GM20431 (cell line): Measurements from ENCODE around the gene CD226.
"Not testable (repeated sequence)": the region's sequence is repeated elsewhere in the genome, so short reads cannot be mapped to it uniquely, and the experiment has no call there.

Experiments
- in situ Hi-C: fragments of 300-500 bp; cut with MseI, MboI; formaldehyde crosslinking; loops from one replicate; pipeline ENCODE4 v1.15.0; 2020; ENCODE audit warnings: low sequenced_read_pairs; ENCODE audit not compliant: unreplicated experiment

The CD226 gene

DNA sequence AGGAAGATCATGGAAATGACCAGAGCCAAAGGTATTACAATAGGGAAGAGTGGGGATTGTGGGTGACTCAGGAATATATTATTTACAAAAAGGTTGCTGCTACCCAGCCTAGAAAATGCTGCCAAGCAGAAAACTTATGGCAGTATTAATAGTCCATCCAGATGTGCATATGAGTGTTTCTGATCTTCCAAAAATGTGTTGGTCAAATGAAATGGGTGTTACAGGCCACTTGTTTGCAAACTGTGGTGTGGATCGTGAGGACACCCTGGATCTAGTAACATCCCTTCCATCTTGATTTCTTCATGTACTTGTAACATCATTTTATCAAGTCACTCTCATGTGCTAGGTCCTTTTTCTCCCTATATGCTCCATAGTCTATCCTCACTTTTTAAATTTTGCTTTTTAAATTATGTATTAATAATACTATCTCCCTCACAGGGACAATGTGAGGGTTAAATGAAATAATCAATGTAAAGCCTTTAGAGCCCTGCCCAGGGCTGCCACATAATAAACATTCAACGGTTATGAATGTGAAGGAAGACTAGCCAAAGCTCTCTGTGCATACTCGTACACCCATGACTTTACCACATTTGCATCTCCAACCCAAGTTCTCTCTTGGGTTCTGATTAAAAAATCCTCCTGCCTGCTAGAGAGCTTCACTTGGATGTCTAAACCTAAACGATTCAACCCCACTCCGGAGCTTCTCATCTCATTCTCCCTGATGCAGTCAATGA, 18.5 kb downstream of the CD226 start:
- in situ Hi-C loops, result no loop called here

DNA sequence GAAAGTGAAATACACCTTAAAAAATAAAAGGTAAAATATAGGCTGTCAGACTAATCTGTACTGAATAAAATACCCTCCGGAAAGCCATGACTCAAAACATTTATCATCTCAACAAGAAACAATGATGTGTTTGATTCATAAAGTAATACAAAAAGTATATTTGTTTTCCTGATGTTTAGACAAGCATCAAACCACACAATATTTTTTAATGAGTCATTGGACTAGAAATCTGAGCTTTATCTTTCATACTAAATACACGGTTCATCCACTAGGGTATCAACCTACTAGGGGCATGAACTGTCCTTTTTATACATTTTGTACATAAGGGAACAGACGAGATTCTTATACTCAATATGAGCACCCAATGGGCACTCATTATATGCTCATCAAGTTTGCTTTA, 31.3 kb downstream of the CD226 start:
- in situ Hi-C loops, result no loop called here

DNA sequence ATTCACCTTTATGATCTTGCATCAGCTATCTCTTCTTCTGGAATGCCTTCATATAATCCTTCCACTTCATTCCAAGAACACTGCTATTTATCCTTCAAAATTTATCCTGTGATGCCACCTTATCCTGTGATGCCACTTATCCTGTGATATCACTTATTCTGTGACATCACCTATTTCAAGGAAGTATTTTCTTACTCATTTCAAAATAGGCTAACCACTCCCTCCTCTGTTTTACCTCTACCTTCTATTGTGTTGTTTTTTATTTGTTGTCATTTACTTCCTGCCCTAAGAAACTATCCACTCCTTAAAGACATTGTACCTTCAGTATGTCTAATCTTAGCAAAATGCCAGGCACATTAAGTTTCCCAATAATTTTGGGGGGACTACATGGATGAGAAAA, 38.8 kb downstream of the CD226 start:
- in situ Hi-C loops, result no loop called here

DNA sequence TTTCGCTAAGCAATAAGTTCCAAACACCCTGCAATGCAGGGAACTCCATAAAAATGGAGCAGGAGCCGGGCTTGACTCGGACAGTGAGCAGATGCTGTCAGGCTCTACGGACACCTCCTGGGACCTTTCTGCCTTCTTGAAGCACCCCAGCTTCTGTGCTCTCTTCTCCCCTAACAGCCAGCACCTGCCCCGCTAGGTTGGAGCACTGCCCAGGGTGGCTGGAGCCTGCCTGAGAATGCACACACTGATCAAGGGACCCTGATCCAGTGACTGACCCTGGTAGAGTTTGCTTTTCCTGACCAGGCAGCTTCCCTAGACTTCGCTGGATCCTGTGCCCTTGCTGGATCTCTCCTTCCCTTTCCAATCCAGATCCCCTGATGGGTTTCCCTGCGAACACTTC, 40.9 kb downstream of the CD226 start:
- in situ Hi-C loops, result no loop called here

DNA sequence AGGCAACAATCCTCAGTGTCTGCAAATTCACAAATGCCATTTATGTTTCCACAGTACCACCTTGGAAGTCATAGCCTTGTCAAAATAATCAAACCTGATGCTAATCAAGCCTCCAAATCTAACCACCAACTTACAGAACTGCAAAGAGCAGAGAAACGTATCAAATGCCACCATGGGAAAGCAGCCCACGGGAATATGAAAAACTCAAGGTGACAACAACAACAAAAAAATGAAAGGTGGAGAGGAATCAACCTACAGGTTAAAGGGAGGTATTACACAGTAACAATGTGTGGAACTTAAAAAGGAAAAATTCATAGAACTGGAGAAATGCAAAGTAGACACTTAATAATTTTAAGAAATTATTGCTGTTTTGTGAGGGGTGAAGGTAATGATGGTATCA, 46.7 kb downstream of the CD226 start:
- in situ Hi-C loops, result no loop called here

DNA sequence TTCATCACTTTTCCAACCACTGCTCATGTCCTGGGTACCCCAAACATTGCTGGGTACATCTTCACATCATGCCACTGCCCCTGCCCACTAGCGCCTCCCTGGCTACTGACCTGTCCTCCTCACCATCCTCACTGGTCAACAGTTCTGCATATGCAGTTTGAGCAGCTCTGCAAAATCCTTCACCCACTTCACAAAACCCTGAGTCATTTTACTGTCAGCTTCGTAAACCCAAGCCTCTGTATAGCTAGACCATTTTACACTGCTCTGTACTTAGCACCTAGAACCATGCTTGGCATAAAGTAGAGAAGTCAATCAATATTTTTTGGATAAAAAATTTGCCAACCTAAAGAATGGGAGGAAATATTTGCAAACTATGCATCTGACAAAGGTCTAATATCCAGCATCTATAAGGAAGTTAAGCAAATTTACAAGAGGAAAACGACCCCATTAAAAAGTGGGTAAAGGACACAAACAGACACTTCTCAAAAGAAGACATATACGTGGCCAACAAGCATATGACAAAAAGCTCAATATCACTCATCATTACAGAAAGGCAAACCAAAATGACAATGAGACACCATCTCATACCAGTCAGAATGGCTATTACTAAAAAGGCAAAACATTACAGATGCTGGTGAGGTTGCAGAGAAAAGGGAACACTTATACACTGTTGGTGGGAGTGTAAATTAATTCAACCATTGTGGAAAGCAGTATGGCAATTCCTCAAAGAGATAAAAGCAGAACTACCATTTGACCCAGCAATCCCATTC, 48.3 kb downstream of the CD226 start:
- in situ Hi-C loops, result not testable (repeated sequence)

DNA sequence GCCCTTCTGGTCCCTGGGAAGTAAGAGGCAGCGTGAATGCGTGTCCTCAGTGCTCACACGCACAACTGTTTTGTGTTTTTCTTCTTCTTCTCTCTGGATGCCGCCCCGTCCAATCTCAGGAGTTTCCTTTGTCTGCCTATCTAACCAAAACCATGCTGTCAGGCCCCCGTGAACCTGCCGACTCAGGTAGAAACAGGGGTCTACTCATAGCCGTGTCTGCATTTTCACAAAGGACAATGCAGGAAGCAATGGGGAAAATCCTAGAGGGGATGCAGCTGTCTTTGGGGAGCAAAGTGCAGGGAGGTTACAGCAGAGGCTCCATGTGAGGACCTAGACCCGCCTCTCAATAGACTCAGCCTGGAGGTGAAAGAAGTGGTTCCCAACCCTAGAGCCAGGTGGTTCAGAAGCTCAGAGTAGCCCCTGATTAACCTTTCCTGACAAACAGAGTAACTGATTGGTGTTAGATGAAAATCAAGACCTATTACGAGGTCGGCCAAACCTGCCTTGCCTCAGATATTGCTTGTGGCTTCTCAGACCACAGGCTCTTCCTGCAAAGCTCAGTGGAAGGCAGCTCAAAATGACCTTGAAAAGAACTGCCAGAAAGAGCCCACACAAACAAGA, 49.3 kb downstream of the CD226 start:
- in situ Hi-C loops, result no loop called here

DNA sequence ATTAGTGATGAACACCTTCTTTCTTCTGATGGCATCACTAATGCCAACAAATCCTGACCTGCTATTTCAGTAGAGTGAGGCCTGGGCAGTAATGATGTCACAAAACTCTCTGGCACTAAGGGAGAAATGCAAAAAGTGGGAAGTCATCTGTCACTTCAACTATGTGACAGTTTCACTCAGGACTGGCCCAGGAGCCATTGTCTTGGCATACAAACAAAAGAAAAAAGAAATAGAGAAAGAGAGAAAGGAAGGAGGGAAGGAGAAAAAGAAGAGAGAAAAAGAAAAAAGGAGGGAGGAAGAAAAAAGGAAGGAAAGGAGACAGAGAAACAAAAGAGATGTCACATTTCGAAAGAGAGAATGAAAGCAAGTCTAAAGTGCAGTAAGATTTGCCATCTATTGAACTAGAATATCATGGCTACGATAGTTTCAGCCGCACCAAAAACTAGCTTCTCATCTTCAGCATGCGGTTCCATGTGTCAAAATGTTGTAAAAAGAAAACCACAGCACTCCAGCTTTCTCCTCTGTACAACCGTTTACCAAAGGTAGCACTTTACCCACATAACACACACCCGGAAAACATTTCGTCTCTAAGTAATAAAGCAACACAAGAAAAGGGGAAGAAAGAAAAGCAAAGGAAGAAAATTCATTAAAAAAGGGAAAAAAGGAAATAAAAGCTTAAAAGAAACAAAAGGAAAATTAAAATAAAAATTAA, 50.1 kb downstream of the CD226 start:
- in situ Hi-C loops, result no loop called here

DNA sequence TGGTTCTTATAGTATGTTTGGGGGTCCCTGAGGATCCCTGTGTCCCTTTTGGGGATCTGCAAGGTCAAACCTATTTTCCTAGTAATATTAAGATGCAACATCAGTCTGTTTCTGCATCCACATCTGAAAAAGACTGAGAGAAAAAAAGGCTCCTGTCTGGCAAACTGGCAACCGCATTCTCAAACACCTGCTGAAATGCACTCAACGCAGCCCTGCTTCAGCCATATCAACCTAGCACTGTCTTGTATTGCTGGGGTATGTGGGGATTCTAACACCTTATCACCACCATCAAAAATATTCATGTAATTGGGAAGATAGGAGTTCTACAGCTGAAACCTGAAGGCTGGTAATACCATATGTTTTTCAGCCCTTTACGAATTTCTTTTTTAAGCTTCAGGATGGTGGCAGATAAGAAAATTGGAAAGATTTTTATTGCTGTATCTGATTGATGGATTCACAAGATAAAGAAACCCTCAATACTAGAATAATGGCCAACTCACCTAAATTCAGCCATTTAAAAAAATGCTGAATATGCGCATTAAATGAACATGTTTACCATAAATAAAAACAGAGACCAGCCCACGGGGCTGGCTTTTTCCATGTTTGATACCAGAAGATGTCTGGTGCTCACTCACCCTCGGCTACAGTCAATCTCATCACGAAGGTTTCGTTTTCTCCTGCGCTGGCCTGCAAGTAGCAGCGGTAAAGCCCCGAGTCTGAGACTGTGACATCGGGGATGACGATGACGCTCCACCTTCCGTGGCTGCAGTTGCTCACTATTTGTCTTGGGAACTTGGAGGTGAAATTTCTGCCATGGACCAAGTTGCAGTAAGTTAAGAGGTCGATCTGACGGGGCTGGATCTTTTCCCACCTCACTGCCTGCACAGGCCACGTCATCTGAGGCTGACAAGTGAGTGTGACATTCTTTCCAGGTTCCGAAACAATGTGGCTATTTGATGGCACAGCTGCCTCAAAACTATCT, 52.3 kb downstream of the CD226 start:
- in situ Hi-C loops, result no loop called here

DNA sequence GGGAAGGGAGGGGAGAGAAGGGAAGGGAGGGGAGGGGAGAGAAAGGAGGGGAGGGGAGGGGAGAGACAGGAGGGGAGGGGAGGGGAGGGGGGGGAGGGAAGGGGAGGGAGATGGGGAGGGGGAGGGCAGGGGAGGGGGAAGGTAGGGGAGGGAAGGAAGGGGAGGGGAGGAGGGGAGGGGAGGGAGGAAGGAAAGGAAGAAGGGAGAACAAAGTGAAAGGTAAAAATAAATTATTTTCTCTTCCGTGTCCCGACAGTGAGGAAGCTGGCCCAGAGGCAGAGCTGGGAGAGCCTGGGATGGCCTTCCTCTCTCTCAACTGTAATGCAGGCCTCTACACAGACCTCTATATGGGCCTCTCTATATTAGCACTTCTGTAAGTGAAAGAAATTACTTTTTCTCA, 53.2 kb downstream of the CD226 start:
- in situ Hi-C loops, result no loop called here

DNA sequence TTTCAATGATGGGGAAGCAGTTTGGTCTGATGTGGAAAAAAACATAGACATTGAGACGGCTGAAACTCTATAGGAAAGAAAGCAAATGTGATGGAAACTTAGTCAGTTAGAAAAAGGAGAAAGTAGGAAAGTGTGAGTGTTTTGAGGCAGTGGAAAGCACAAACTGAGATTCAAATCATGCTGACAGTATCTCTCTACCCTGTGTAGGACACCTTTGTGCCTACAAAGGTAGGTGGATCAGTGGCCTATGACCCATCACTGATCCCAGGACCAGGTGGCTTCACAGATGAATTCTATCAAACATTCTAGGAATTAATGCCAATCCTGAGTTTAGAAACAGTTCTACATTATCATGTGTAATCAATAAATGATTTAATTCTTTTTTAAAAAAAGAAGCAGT, 57.1 kb downstream of the CD226 start:
- in situ Hi-C loops, result no loop called here

DNA sequence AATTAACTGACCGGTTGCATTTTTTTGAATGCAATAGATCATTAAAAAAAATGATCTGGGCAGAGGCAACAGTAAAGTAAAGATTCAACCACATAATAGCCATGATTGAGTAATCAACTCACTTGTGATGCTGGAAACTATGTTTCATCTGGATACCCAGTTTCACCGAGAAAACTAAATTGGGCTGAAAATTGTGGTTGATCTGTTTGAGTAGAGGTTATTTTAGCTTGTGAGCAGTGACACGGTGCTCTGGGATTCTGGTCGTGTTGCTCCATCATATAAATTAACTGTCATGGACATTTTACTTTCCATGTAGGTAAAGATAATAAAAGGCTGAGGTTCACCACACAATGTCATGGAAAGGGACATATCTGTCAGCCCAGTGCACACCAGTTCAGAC, 58.7 kb downstream of the CD226 start:
- in situ Hi-C loops, result no loop called here

DNA sequence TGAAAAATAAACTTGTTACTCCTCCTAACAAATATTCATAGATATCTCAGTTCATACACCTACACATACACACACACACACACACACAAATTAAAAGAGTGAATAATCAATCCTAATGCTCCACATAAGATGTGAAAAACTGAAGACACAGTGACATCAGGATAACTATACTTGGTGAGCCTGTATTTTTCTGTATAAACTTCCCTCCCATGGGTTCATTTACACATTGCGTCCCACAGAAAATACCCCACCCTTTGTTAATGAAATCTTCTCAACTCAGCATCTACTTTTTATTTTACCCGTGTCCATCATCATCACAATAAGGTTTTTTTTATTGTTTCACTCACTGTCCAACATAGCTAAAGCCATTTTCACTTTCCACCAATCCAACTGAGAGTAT, 60.4 kb downstream of the CD226 start:
- in situ Hi-C loops, result no loop called here

DNA sequence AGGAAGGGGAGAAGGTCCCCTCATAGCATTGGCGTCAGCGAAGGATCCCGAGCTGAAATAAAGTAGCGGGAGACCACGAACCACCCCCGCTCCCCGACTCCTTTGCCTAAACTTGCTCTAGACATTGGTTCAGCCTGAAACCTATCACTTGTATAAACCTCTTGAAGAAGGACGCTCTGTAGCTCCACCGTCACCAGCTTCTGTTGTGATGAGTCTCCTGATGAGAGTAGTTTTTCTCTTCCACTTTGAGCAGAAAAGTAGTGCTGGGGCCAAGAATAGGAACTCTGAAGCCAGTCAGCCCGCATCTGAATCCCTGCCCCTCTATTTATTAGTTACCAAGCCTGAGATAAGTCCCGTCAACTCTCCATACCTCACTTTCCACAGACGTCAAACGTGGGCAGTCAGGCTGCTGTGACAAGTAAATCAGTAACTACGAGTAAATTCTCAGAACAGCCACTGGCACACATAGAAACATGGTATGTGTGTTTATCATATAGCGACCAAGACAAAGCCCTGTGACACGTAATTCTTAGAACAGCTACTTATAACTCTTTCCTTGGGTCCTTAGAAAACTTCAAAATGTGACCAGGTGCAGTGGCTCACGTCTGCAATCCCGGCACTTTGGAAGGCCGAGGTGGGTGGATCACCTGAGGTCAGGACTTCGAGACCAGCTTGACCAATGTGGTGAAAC, 61.7 kb downstream of the CD226 start:
- in situ Hi-C loops, result no loop called here

DNA sequence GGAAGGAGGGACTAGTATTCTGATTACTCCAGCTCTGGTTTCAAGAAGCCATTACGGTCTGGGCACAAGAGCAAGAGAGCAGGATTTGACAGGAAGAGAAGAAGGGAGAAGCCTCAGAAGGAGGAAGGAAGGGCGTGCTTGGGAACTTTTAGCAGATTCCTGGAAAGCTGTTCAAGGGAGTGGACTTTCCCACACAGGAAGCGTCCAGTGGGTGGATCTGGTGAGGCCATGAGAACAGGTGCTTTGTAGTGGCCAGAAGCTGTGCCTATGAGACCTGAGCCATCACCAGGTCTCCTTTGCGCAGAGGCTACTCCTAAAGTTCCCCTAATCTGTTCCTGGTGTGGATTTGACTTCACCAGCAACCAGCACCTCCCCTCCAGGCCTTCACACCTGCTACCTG, 62.3 kb downstream of the CD226 start:
- in situ Hi-C loops, result no loop called here

DNA sequence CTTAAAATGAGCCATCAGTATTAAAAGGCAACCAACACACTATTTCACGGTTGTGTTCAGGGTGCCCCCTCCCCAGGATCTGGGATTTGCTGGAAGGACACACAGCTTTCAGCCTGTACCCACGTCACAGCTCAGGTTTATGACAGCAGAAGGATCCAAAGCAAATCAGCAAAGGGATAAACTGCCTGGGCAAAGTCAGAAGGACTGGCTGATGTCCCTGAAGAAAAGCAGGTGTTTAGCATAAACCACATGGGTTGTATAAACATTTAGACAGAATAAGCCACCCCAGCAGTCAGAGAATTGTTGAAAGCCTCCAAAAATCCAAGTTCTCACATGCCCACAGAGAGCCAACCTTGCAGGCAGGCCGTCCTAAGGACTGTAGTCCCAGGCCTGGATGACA, 63.9 kb downstream of the CD226 start:
- in situ Hi-C loops, result no loop called here

DNA sequence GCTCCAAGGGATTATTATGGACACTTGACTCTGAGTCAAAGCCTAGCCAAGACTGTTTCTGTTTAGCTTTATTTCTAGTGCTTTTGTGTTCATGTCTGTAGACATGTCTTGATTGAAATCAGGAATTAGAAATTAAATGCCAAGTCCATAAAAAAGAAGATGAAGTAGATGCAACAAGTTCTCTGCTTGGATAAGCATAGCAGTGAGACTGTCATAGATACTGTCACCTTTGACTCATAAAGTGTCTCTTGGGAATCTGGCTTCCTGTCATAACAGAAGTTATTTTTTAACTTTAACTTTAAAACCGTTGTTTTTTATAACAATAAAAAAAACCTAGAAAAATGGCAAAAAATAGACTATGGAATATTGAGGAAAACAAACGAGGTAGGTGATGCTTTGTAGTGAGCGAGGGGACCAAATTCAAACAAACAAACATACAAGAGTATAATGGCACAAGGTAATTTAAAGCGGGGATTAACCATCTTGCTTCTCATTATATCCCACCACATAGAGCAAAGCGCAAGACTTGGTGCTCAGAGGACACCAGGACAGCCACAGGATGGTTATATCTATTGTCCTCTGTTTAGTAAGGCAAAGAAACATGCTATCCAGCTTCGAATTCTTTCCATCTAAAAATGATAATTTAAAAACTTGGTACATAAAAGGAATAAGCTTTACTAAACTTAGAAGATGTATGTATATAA, 64.6 kb downstream of the CD226 start:
- in situ Hi-C loops, result no loop called here

DNA sequence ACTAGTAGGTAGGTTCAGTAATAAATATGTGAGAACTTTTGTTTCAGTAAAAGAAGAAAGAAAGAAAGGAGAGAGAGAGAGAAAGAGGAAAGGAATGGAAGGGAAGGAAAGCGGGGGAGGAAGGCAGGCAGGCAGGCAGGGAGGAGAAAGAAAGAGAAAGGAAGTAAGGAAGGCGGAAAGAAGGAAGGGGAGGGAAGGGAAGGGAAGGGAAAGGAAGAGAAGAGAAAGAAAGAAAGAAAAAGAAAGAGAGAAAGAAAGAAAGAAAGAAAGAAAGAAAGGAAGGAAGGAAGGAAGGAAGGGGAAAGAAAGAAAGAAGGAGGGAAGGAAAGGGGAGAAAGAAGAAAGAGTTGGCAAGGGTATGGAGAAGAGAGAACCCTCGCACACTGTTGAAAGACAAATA, 67.6 kb downstream of the CD226 start:
- in situ Hi-C loops, result no loop called here
